ENCODE measurements around the gene BTBD9. TPM values are rescaled to one million over a fixed set of nuclear protein-coding genes. Genes with fewer than 3 reads are reported as not detected.

The BTBD9 gene
- total and polyA plus RNA-seq, 2 donors (not counting 3 experiments of a cell fraction or from before 2014, with no cell fraction given): 4.9 to 15.0 TPM

- Histone ChIP-seq H3K9me3 (replicated peaks; ENCODE audit: control insufficient read depth, insufficient read depth, low read length) (no peaks in the 10 kb centered on the region), H3K27me3 (ENCODE audit: control insufficient read depth in 2 of 2, insufficient read depth in 2 of 2, low read length in 2 of 2) (no peaks in the 10 kb centered on the region), H3K4me2 (ENCODE audit: insufficient read depth, low read length) (no peak overlapping the region), H3K79me2 (ENCODE audit: control insufficient read depth, insufficient read depth, low read length) (peaks cover 36% of the 10 kb centered on the region), H3K4me1 (ENCODE audit: control insufficient read depth, extremely low read depth, insufficient read depth, low read length) (no peaks in the 10 kb centered on the region), H3K27ac (ENCODE audit: insufficient read depth, low read depth, low read length) (no peak overlapping the region), H2AFZ (ENCODE audit: low read depth, low read length) (no peak overlapping the region), H4K20me1 (replicated peaks; ENCODE audit: control insufficient read depth, extremely low read depth, insufficient read depth, low read length) (peaks cover 4% of the 10 kb centered on the region), H3K36me3 (ENCODE audit: control insufficient read depth in 2 of 2, extremely low read depth in 1 of 2, insufficient read depth in 2 of 2, low read length in 2 of 2) (peaks cover 4 to 11% of the 10 kb centered on the region in 2 experiments), H3K9me1 (replicated peaks; ENCODE audit: control insufficient read depth, extremely low read depth, insufficient read depth, low read length) (no peaks in the 10 kb centered on the region), H3K4me3 (replicated peaks in 1 of 3; ENCODE audit: insufficient read depth in 1 of 3, low read depth in 1 of 3, low read length in 3 of 3) (no peak overlapping the region), H3K9ac (replicated peaks; ENCODE audit: extremely low read depth, insufficient read depth, low read length) (no peak overlapping the region)
- POLR2A ChIA-PET: no interaction called here
- dilution Hi-C loops (cut with MboI; ENCODE audit: extremely low pct_ligation_motif_present, low sequenced_read_pairs) (no loop called here), intact Hi-C loops (cut with micrococcal nuclease) (no loop called here)
- TF ChIP-seq JUN (IDR thresholded peaks at IDR 0.05; ENCODE audit: borderline replicate concordance, insufficient read depth, insufficient read length, low read depth): no peak
- TF ChIP-seq MYC (IDR thresholded peaks at IDR 0.05; ENCODE audit: low read depth, low read length): no peak
- TF ChIP-seq POLR2AphosphoS5 (IDR thresholded peaks at IDR 0.05; ENCODE audit: insufficient read depth, low read depth, low read length): no peak
- no peak for TF ChIP-seq CTCF (IDR thresholded peaks at IDR 0.05; ENCODE audit: extremely low read depth in 1 of 2, insufficient read depth in 1 of 2, low read depth in 1 of 2, low read length in 2 of 2)
- TF ChIP-seq GATA2 (IDR thresholded peaks at IDR 0.05; ENCODE audit: insufficient read depth, insufficient read length, low read depth, low read length): no peak
- TF ChIP-seq EZH2 (IDR thresholded peaks at IDR 0.05; ENCODE audit: borderline replicate concordance, low read depth, low read length, severe bottlenecking): no peak
- no peak for TF ChIP-seq MAX (IDR thresholded peaks at IDR 0.05; ENCODE audit: insufficient read depth, insufficient read length)
- no peak for TF ChIP-seq FOS (IDR thresholded peaks at IDR 0.05; ENCODE audit: borderline replicate concordance, insufficient read depth, low read length)
- CTCF ChIA-PET: interaction anchor here (1.4 kb wide), 1 partner anchor 30 kb away, joined by 3 read pairs; no protein-coding TSS in a partner anchor
- DNase-seq (ENCODE audit: low read depth, low spot score): no peak
- no peak for FAIRE-seq
- BruUV-seq (replicated peaks): no TSS peak
Observed at GRCh38 chr6:38684237-38684636, 44.5 kb upstream of the BTBD9 start.

All from endothelial cell of umbilical vein (primary cell).